ENCODE measurements around the gene TSHZ2. TPM values are rescaled to one million over a fixed set of nuclear protein-coding genes. Genes with fewer than 3 reads are reported as not detected.

Gene TSHZ2
- total RNA-seq, 1 experiment from 2014 or later = 0.07 TPM

GRCh38 chr20:53419693-53420460 lies 447.7 kb downstream of the TSHZ2 start:
- no peaks in the 10 kb centered on the region for H3K9me3 ChIP-seq (ENCODE audit: control insufficient read depth, low read depth, low read length)
- no peak overlapping the region for H3K9ac ChIP-seq (ENCODE audit: extremely low read depth, insufficient read length, low read length)
- no peak overlapping the region for H3K4ac ChIP-seq (ENCODE audit: low read depth, low read length)
- no peak for DNase-seq
- H2BK120ac ChIP-seq (ENCODE audit: low read depth, low read length, poor library complexity, severe bottlenecking) = no peak overlapping the region
- H3T11ph ChIP-seq (ENCODE audit: low read length) = no peak overlapping the region
- no peak overlapping the region for H3K23ac ChIP-seq (ENCODE audit: insufficient read length, low read depth, low read length)
- Mint-ChIP-seq H3K27me3 (ENCODE audit: low read depth) (no peaks in the 10 kb centered on the region), H3K27ac (no peak overlapping the region), H3K9me3 (no peaks in the 10 kb centered on the region), H3K4me3 (no peak overlapping the region), H3K36me3 (ENCODE audit: insufficient read depth in 1 of 3, low read depth in 3 of 3) (no peaks in the 10 kb centered on the region), H3K4me1 (peaks cover 0 to 2% of the 10 kb centered on the region in 2 experiments; a peak in 1 of 4 replicates)
- H4K5ac ChIP-seq (ENCODE audit: insufficient read length, low read depth, low read length) = no peak overlapping the region
- H2BK15ac ChIP-seq (ENCODE audit: low read depth, low read length) = no peak overlapping the region
- H3K23me2 ChIP-seq (ENCODE audit: insufficient read length, low read depth, low read length, poor library complexity, severe bottlenecking) = no peaks in the 10 kb centered on the region
- H3K14ac ChIP-seq (ENCODE audit: insufficient read depth, low read length) = no peak overlapping the region; the same call in 1 of the 2 replicates
- no peak overlapping the region for H3K18ac ChIP-seq (ENCODE audit: insufficient read length, low read depth, low read length)
- H3K79me2 ChIP-seq (ENCODE audit: insufficient read depth, low read length) = no peaks in the 10 kb centered on the region
- no peak overlapping the region for H3K56ac ChIP-seq (ENCODE audit: insufficient read length, low read depth, low read length)
- H2BK5ac ChIP-seq (ENCODE audit: insufficient read length, low read length) = no peak overlapping the region
- no peak overlapping the region for H2AFZ ChIP-seq (ENCODE audit: low read length)
- H3K4me1 ChIP-seq (ENCODE audit: insufficient read depth, low read length) = no peaks in the 10 kb centered on the region
- H2BK12ac ChIP-seq (ENCODE audit: insufficient read length, low read depth, low read length) = no peak overlapping the region
- H4K8ac ChIP-seq (replicated peaks; ENCODE audit: insufficient read length, low read depth, low read length) = no peak overlapping the region
- WGBS (ENCODE audit: extremely low coverage, insufficient read length, low lambda C conversion rate) = no CpG with 5 or more reads among the region's 11 CpGs
- H2AK5ac ChIP-seq (ENCODE audit: insufficient read length, low read length) = no peak overlapping the region
- no peak for TF ChIP-seq CTCF (conservative IDR thresholded peaks at IDR 0.05)
- H4K20me1 ChIP-seq (ENCODE audit: control insufficient read depth, insufficient read depth, insufficient read length) = no peaks in the 10 kb centered on the region
- no peak overlapping the region for H3K4me2 ChIP-seq (ENCODE audit: insufficient read depth, insufficient read length, low read length)
- no peaks in the 10 kb centered on the region for H3K27me3 ChIP-seq (ENCODE audit: insufficient read depth, low read length)
- H3K27ac ChIP-seq (ENCODE audit: insufficient read length, low read depth, low read length) = no peak overlapping the region
- H4K91ac ChIP-seq (ENCODE audit: insufficient read length, low read depth, low read length) = no peak overlapping the region
- H2BK20ac ChIP-seq (ENCODE audit: low read depth, low read length, poor library complexity, severe bottlenecking) = no peak overlapping the region
- no peaks in the 10 kb centered on the region for H3K79me1 ChIP-seq (ENCODE audit: insufficient read depth, low read depth, low read length, poor library complexity, severe bottlenecking)

All from H9 (cell line).